Smooth muscle cell (in vitro differentiated cells): ENCODE measurements around the gene ZNRF4. TPM values are rescaled to one million over a fixed set of nuclear protein-coding genes. Genes with fewer than 3 reads are reported as not detected.

Experiments used
- DNase-seq: peaks from one replicate; lab custom pipeline; 2025; ENCODE audit not compliant: unreplicated experiment; lab: John Stamatoyannopoulos, UW
- H2AFZ ChIP-seq: fragments of 200-600 bp; sonication (generic); 2 replicates; pipeline ENCODE4 v1.6.0; 2016; ENCODE audit warnings: antibody characterized with exemption, low read depth, mild to moderate bottlenecking
- H3F3A ChIP-seq: fragments of 200-600 bp; sonication (generic); 2 replicates; pipeline ENCODE4 v1.6.0; 2017; ENCODE audit warnings: antibody characterized with exemption, low read depth
- H3K27ac ChIP-seq: fragments of 200-600 bp; sonication (generic); 2 replicates; pipeline ENCODE4 v1.5.1; 2016; ENCODE audit warnings: low read depth, mild to moderate bottlenecking
- H3K27me3 ChIP-seq: fragments of 200-600 bp; sonication (generic); 2 replicates; pipeline ENCODE4 v1.6.1; 2016; ENCODE audit warnings: low read depth, mild to moderate bottlenecking
- H3K36me3 ChIP-seq: fragments of 200-600 bp; sonication (generic); 2 replicates; pipeline ENCODE4 v1.5.1; 2016; ENCODE audit warnings: low read depth
- H3K4me1 ChIP-seq: fragments of 200-600 bp; sonication (generic); 2 replicates; pipeline ENCODE4 v1.5.1; 2016; ENCODE audit warnings: low read depth
- H3K4me2 ChIP-seq: fragments of 200-600 bp; sonication (generic); 2 replicates; pipeline ENCODE4 v1.6.0; 2016; ENCODE audit warnings: mild to moderate bottlenecking
- H3K4me3 ChIP-seq: fragments of 200-600 bp; sonication (generic); 2 replicates; pipeline ENCODE4 v1.5.1; 2016; ENCODE audit warnings: mild to moderate bottlenecking
- H3K79me2 ChIP-seq: fragments of 200-600 bp; sonication (generic); 2 replicates; pipeline ENCODE4 v1.6.0; 2016; ENCODE audit warnings: low read depth, mild to moderate bottlenecking
- H3K9ac ChIP-seq: fragments of 200-600 bp; sonication (generic); 2 replicates; pipeline ENCODE4 v1.6.0; 2016; ENCODE audit warnings: low read depth
- H3K9me3 ChIP-seq: fragments of 200-600 bp; sonication (generic); replicated peaks from 2 replicates; pipeline ENCODE4 v1.5.1; 2016; ENCODE audit warnings: low read depth
- H4K20me1 ChIP-seq: fragments of 200-600 bp; sonication (generic); 2 replicates; pipeline ENCODE4 v1.6.0; 2016; ENCODE audit warnings: low read depth
- WGBS: methylation state at CpG from one replicate; pipeline ENCODE4 v1.1.7; 2016; ENCODE audit warnings: low lambda C conversion rate; 5-methylcytosine and 5-hydroxymethylcytosine counted together
- polyA plus RNA-seq: library from polyadenylated mRNA; unstranded; fragments of >200 nt; fragmentation: Nextera tagmentation; extraction: Ambion mirVana; gene quantifications from 2 replicates; pipeline ENCODE4 v1.2.1, GENCODE V29; 2016
- total RNA-seq: library from RNA; depleted of rRNA; stranded (reverse); fragments of >200 nt; gene quantifications from 2 replicates; pipeline ENCODE4 v1.2.3, GENCODE V29; 2014
- TF ChIP-seq, protein P1 (sequence below): fragments of 200-600 bp; sonication (generic); IDR thresholded peaks from 2 replicates; pipeline ENCODE4 v1.5.1; 2017; ENCODE audit warnings: borderline replicate concordance, mild to moderate bottlenecking, antibody characterized with exemption; ENCODE audit not compliant: insufficient read depth, poor library complexity, severe bottlenecking

The ZNRF4 gene
- total and polyA plus RNA-seq, 2 experiments from 2014 or later: not detected

GRCh38 chr19:5501907-5502306 lies 46.7 kb downstream of the ZNRF4 start:
- no peaks in the 10 kb centered on the region for H3K4me1 ChIP-seq
- TF ChIP-seq, protein P1, sequence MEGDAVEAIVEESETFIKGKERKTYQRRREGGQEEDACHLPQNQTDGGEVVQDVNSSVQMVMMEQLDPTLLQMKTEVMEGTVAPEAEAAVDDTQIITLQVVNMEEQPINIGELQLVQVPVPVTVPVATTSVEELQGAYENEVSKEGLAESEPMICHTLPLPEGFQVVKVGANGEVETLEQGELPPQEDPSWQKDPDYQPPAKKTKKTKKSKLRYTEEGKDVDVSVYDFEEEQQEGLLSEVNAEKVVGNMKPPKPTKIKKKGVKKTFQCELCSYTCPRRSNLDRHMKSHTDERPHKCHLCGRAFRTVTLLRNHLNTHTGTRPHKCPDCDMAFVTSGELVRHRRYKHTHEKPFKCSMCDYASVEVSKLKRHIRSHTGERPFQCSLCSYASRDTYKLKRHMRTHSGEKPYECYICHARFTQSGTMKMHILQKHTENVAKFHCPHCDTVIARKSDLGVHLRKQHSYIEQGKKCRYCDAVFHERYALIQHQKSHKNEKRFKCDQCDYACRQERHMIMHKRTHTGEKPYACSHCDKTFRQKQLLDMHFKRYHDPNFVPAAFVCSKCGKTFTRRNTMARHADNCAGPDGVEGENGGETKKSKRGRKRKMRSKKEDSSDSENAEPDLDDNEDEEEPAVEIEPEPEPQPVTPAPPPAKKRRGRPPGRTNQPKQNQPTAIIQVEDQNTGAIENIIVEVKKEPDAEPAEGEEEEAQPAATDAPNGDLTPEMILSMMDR: no peak
- no peak overlapping the region for H2AFZ ChIP-seq
- WGBS: 81% methylated on average over 2 of the region's 2 CpGs
- H3K9me3 ChIP-seq: peaks cover 5% of the 10 kb centered on the region
- no peaks in the 10 kb centered on the region for H4K20me1 ChIP-seq
- H3K27me3 ChIP-seq: peaks cover 19% of the 10 kb centered on the region
- no peak overlapping the region for H3K9ac ChIP-seq
- H3K79me2 ChIP-seq: no peaks in the 10 kb centered on the region
- H3K36me3 ChIP-seq: no peaks in the 10 kb centered on the region
- no peak overlapping the region for H3K27ac ChIP-seq
- DNase-seq: no peak
- H3K4me2 ChIP-seq: no peak overlapping the region
- H3K4me3 ChIP-seq: no peak overlapping the region
- H3F3A ChIP-seq: no peaks in the 10 kb centered on the region

GRCh38 chr19:5503598-5503997 lies 48.4 kb downstream of the ZNRF4 start:
- Histone ChIP-seq H3K4me2 (no peak overlapping the region), H3K9me3 (peaks cover 5% of the 10 kb centered on the region), H3K79me2 (no peaks in the 10 kb centered on the region), H3K4me1 (no peaks in the 10 kb centered on the region), H3K4me3 (no peak overlapping the region), H3K36me3 (no peaks in the 10 kb centered on the region), H2AFZ (no peak overlapping the region), H3K27ac (no peak overlapping the region), H4K20me1 (no peaks in the 10 kb centered on the region), H3K27me3 (peaks cover 19% of the 10 kb centered on the region), H3F3A (no peaks in the 10 kb centered on the region), H3K9ac (no peak overlapping the region)
- TF ChIP-seq, protein P1: no peak
- 42% methylated on average over 1 of the region's 1 CpG for WGBS
- no peak for DNase-seq

- WGBS: 71% methylated on average over 2 of the region's 2 CpGs
- H3K9me3 ChIP-seq: peaks cover 5% of the 10 kb centered on the region
Observed at GRCh38 chr19:5504114-5504513, 48.9 kb downstream of the ZNRF4 start.

More at GRCh38 chr19:5504114-5504513, 48.9 kb downstream of the ZNRF4 start:
- Histone ChIP-seq H3K36me3 (no peaks in the 10 kb centered on the region), H3K9ac (no peak overlapping the region), H3K4me3 (no peak overlapping the region), H3K27me3 (peaks cover 15% of the 10 kb centered on the region), H4K20me1 (no peaks in the 10 kb centered on the region), H3K4me2 (no peak overlapping the region), H3K27ac (no peak overlapping the region), H2AFZ (no peak overlapping the region), H3K4me1 (no peaks in the 10 kb centered on the region), H3F3A (no peaks in the 10 kb centered on the region), H3K79me2 (no peaks in the 10 kb centered on the region)
- TF ChIP-seq, protein P1: no peak
- DNase-seq: no peak

Other genes starting within 250 kb of the ZNRF4 start
- gene PTPRS, start 114.6 kb upstream of the ZNRF4 start, total RNA-seq: 57.1 and 71.6 TPM in 2 replicates
- 24.8 and 30.2 TPM in 2 replicates for gene PTPRS, start 114.6 kb upstream of the ZNRF4 start, polyA plus RNA-seq
- 2.9 and 6.2 TPM in 2 replicates for gene TINCR, start 112.5 kb downstream of the ZNRF4 start, total RNA-seq
- gene TINCR, start 112.5 kb downstream of the ZNRF4 start, polyA plus RNA-seq: 2.2 and 5.7 TPM in 2 replicates
- gene SAFB2, start 167.4 kb downstream of the ZNRF4 start, total RNA-seq: 10.9 and 44.9 TPM in 2 replicates
- gene SAFB2, start 167.4 kb downstream of the ZNRF4 start, polyA plus RNA-seq: 28.9 and 40.6 TPM in 2 replicates
- gene SAFB, start 167.7 kb downstream of the ZNRF4 start, total RNA-seq: 22.8 and 29.4 TPM in 2 replicates
- gene SAFB, start 167.7 kb downstream of the ZNRF4 start, polyA plus RNA-seq: 68.3 and 74.3 TPM in 2 replicates
- gene MICOS13, start 225.1 kb downstream of the ZNRF4 start, total RNA-seq: 29.8 and 45.2 TPM in 2 replicates
- gene MICOS13, start 225.1 kb downstream of the ZNRF4 start, polyA plus RNA-seq: 143 and 151 TPM in 2 replicates
- 10.3 and 28.0 TPM in 2 replicates for gene HSD11B1L, start 225.6 kb downstream of the ZNRF4 start, total RNA-seq
- 28.4 and 28.5 TPM in 2 replicates for gene HSD11B1L, start 225.6 kb downstream of the ZNRF4 start, polyA plus RNA-seq
- gene RPL36, start 234.9 kb downstream of the ZNRF4 start, total RNA-seq: 591 and 641 TPM in 2 replicates
- gene RPL36, start 234.9 kb downstream of the ZNRF4 start, polyA plus RNA-seq: 1,079 and 1,182 TPM in 2 replicates